GM21786 (cell line): ENCODE measurements around the gene ZNF175.

Experiments used
- ATAC-seq: cut with Tn5 transposase; IDR thresholded peaks from one replicate; pipeline ENCODE4 v1.9.1; 2021; ENCODE audit not compliant: unreplicated experiment

The ZNF175 gene

DNA sequence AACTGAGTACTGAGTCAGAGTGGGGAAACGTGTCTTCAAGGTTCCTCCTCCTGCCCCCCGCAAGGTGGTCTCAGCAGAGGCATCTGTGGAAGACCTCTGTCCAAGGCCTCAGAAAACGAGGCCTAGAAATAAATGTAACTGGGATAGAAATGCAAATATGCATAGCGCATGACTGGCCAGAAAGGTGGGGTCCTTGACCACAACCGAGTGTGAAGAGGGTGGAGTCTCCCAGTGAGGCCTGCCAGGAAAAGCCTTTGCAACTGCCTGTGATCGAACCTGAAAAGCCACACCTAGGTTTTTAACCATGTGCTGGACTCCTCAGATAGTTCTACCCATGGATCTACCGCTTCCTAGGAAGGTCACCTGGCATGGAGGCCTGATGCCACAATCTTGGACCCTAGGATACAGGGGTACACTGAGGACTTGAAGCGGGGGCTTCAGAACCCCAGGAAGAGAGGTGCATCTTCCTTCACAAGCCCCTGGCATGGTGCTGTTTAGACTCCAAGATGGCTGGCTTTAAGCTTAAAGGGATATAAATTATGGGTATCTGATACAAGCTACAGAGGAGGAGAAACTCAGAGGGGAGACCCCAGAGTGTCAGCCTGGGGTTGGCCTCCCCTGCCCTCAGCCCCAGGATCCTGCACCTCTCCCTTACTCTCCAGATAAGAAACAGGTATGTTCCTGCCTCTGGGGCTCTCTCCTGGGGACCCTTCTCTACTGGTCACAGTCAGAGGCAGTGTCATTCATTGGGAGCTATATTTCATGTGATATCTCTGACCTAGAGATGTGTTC is 21.4 kb upstream of the ZNF175 start:
- ATAC-seq, result no peak

DNA sequence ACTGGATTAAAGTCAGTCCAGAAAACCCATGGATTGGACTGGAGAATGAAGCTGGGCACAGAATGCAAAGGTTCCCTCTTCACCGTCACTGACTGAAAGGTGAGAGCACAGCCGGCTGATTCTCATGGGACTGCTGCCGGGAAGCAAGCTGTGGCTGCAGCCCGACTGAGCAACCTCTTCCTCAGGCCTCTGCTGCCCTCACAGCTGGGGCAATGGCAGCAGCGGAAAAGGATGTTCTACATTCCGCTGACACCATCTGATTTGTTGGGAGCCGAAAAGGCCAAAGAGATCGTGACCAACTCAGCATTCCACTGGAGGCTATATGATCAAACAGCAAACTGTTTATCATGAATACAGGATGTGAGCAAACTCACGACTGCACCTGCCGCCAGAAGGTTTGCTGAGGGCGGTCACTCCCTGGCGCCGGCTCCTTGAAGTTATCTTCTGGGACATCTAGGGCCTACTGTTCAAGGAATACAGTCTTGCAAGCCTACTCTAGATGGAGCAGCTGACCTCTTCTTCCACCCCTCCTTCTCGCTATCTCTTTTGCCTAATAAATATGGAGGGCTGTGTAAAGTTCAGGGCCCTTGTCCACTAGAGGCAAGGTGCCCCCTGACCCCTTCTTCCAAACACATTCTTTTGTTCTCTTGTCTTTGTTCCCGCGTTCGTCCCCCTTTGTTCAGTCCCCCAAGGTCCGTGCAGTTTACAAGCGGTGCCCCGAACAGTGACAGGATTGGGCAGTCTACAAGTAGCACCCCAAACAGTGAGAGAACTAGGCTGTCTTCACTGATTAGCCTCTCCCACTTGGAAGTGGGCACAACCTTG is 20.0 kb upstream of the ZNF175 start:
- ATAC-seq, result no peak

DNA sequence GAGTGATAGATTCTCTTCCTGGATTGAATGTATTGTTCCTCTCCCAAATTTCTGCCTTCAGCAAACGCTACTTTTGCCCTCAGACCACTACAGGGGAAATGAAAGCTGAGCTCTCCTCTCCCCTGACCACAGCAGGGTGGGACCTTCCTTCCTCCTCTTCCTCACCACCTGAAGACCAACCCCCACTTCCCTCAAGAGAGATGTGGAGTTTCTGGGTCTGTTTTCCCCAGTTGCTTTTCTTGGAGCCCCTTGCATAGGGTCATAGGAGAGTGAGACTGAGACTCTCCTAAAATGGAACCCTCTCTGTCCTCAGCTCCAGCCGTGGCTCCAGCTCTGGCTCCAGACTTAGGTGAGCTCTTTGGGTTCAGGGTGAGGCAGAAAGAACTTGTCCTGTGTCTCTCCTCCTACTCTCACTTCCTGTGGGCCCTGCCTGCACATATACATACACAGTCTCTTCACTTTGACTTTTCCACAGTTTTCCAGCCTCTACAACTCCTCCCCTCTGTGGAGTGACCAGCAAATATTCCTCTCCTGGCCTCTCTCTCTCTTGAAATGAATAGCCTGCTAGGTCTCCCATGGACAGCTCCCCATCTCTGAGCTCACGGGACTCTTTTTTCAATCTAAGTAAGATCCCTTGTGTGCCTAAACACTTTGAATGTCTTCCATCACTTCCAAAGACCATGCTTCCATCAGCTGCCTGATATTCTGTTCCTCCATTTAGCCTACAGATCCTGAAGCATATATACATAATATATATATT is 19.2 kb upstream of the ZNF175 start:
- no peak for ATAC-seq

DNA sequence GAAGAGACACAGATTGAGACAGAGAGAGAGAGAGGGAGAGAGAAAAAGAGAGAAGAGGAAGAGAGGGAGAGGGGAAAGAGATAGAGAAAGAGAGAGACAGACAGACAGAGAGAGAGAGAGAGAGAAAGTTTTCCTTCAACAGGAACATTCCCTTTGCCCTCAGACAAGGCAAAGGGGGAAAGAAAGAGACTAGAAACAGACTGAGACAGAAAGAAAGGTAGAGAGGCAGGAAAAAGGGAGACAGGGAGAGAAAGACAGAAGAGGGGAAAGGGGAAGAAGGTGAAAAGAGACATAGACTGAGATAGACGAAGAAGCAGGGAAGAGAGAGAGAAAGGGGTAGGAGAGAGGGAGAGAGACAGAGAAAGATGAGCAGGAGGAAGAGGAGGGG is 18.5 kb upstream of the ZNF175 start:
- no peak for ATAC-seq

DNA sequence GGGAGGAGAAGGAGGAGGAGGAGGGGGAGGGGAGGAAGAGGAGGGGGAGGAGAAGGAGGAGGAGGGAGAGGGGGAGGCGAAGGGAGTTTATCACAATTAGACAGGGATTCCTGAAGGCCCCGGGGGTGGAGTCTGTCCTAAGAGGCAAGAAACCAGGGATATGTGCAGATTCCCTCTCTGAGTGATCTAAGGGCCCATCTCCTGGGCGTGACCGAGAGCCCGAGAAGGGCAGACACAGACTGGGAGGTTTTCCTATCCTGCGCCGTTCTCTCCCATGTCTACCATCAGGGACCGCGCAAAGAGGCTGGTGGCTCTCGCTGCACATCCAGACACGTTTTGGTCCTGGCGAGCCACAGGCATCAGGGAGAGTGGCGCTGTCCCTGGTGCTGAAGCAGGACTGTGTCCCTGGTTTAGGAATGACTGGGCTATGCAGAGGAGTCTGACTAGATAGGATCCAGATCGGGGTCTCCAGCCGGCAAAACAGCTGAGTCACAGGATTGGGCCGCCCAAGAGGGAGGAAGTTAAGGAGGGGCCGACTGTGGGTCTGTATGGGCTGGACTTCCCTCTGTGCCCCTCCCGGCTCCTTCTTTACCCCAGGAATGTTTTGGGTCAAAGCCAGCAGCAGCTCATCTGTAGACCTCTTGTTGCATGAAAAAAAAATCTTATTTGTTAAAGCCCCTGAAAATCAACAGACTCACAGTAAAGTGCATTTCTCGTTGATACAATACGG is 17.9 kb upstream of the ZNF175 start:
- ATAC-seq, result no peak

DNA sequence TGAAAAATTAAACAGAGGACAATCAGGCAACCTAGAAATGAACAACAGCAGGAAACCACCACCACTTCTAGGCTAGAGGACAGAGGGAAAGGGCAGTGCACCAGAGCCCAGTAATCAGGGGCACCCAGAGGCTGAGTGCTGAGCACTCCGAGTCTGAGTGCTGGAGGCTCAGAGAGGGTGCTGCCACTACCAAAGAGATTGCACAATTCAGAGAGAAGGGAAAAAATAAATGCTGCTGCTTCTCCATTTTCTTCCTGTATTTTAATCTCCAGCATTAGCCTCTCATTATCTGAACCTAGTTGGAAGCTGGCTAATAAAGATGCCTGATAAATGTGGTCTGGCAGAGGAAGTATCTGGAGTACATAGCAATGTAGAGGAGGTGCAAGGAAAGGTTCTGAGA is 11.8 kb upstream of the ZNF175 start:
- ATAC-seq, result no peak

DNA sequence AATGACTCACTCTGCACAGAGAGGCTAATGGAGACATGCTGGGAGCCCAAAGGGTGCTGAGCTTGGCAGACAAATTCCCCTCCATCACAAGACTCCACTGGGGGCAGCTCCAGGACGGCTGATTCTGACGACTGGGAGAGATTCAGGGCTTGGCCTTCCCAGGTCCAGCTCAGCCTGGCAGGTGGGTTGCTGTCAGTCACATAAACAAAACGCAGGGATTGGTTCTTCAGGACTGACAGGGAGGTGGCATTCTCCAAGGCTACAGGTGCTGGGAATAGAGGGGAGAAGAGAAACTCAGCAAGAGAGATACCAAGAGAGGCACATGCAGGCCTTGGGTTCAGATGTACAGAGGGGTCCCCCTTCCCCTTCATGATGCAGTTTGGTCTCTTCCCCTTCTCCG is 10.7 kb upstream of the ZNF175 start:
- no peak for ATAC-seq

GRCh38 chr19:51564791-51565190 is 6.3 kb upstream of the ZNF175 start:
- ATAC-seq, result no peak

- no peak for ATAC-seq
Measured at GRCh38 chr19:51565583-51565982, 5.5 kb upstream of the ZNF175 start.

GRCh38 chr19:51566489-51567100 is 4.5 kb upstream of the ZNF175 start:
- no peak for ATAC-seq

- ATAC-seq, result no peak
Measured at GRCh38 chr19:51567583-51567982, 3.5 kb upstream of the ZNF175 start.

- no peak for ATAC-seq
Measured at GRCh38 chr19:51568456-51568855, 2.6 kb upstream of the ZNF175 start.

- no peak for ATAC-seq
Measured at GRCh38 chr19:51571599-51571998, 516 bp downstream of the ZNF175 start.

DNA sequence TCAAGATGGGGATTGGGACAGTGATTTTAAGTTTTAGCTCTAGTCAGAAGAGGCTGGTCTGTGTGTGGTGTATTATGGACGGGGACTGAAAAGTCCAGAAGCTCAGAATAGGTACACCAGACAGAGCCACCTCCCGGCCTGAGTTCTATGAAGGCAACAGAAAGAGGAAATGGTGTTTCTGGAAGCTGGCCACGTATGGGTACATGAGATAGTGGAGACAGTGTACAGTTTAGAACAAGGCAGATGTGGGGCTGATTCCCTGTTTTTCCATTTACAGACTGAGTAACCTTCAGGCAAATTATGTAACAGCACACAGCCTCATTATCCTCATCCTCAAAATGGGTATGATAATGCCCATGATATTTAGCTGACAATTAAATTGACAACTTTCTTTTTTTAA is 1.3 kb downstream of the ZNF175 start:
- no peak for ATAC-seq

DNA sequence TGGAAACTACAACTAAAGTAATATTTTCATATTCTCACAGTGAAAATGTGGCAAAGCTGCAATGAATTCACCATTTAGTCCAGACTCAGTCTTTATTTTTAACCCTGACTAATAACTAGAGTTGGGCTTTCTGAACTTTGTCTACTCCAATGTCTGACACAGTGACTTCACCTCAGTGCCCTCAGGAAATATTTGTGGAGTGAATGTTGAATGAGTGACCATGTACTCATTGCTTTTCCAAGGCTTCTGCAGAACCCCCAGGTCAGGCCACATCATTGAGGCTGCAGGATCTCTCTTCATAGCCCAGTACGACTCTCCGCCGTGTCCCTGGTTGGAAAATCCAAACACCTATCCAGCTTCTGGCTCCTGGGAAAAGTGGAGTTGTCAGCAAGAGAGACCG is 1.8 kb downstream of the ZNF175 start:
- ATAC-seq, result no peak

DNA sequence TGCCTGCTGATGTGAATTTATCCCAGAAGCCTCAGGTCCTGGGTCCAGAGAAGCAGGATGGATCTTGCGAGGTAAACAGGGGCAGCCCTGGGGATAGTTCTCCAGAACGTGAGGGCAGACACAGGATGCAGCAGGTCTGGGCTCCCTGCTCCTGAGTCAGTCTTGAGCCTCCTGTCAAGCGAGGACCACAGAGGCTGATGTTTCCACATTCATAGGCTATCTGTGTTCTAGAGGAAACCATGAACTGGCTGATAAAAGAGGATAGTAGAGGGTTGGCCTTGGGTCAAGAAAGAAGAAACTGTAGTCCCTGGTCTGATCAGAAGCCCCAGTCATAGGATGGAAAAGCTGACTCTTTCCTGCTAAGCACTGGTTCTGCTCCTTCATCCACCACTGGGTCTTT is 2.2 kb downstream of the ZNF175 start:
- ATAC-seq, result no peak

DNA sequence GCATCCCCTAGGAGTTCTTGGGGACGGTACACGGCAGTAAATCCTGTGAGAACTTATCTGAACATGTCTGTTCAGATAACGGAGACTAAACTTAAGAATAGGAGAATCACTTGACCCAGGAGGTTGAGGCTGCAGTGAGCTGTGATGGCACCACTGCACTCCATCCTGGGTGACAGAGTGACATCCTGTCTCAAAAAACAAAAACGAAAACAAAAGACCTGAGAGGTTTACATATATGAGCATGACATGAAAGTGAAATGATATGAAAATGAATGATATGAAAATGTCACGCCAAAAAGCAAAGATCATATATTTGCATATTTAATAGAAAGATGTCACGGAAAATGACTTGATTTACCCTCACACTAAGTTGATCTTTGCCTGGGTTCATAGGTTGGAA is 5.8 kb downstream of the ZNF175 start:
- ATAC-seq, result no peak

- ATAC-seq, result no peak
Measured at GRCh38 chr19:51586103-51586728, 15.1 kb downstream of the ZNF175 start.

DNA sequence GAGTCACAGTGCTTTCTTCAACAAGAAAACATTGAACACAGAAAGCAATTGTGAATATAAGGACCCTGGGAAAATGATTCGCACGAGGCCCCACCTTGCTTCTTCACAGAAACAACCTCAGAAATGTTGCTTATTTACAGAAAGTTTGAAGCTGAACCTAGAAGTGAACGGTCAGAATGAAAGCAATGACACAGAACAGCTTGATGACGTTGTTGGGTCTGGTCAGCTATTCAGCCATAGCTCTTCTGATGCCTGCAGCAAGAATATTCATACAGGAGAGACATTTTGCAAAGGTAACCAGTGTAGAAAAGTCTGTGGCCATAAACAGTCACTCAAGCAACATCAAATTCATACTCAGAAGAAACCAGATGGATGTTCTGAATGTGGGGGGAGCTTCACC is 15.7 kb downstream of the ZNF175 start:
- ATAC-seq, result no peak
